ENCODE measurements around the gene ATG4A. TPM values are rescaled to one million over a fixed set of nuclear protein-coding genes. Genes with fewer than 3 reads are reported as not detected.

ATG4A gene
- total RNA-seq, 2 experiments from 2014 or later = 2.9 to 4.0 TPM

DNA sequence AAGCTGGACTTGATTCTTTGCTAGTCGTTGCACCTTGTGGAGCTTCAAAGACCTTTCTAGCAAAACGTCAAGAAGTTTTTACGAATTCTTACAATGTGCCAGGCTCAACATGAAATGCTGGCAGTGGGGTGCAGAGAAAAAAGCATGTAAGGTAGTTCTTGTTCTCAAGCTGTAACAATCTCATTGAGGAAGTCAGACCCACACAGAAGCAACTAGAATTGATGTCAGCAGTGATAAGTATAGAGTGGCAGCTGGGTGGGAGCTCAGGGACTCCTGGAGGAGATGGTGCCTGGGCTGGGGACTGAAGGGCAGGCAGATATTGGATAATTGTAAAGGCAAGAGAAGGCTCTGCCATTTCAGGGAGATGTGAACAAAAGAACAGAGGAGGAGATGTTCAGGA, 82.3 kb downstream of the ATG4A start:
- intact Hi-C loops (cut with DNase I, micrococcal nuclease) = no loop called here
- H3K27ac ChIP-seq (ENCODE audit: low read depth in 1 of 2, low read length in 2 of 2) = no peak overlapping the region
- DNase-seq (no peak), ATAC-seq (ENCODE audit: poor library complexity) (no peak)
- Mint-ChIP-seq H3K36me3 (ENCODE audit: low read depth) (no peaks in the 10 kb centered on the region), H3K9me3 (no peaks in the 10 kb centered on the region), H3K27me3 (no peaks in the 10 kb centered on the region), H3K4me1 (ENCODE audit: low read depth) (no peaks in the 10 kb centered on the region), H3K27ac (no peak overlapping the region), H3K4me3 (no peak overlapping the region)
- no peaks in the 10 kb centered on the region for H3K36me3 ChIP-seq (ENCODE audit: insufficient read depth, low read length)
- ChIA-PET POLR2A (no interaction called here), CTCF (no interaction called here)
- no peaks in the 10 kb centered on the region for H3K4me1 ChIP-seq (ENCODE audit: insufficient read depth, low read length)
- H3K4me3 ChIP-seq (ENCODE audit: low read length) = no peak overlapping the region
- H3K9me3 ChIP-seq (ENCODE audit: control insufficient read depth in 1 of 2, insufficient read depth in 1 of 2, low read length in 2 of 2) = no peaks in the 10 kb centered on the region
- H3K27me3 ChIP-seq (ENCODE audit: control insufficient read depth in 1 of 2, insufficient read depth in 2 of 2, low read length in 2 of 2) = no peaks in the 10 kb centered on the region
- TF ChIP-seq, protein P1, sequence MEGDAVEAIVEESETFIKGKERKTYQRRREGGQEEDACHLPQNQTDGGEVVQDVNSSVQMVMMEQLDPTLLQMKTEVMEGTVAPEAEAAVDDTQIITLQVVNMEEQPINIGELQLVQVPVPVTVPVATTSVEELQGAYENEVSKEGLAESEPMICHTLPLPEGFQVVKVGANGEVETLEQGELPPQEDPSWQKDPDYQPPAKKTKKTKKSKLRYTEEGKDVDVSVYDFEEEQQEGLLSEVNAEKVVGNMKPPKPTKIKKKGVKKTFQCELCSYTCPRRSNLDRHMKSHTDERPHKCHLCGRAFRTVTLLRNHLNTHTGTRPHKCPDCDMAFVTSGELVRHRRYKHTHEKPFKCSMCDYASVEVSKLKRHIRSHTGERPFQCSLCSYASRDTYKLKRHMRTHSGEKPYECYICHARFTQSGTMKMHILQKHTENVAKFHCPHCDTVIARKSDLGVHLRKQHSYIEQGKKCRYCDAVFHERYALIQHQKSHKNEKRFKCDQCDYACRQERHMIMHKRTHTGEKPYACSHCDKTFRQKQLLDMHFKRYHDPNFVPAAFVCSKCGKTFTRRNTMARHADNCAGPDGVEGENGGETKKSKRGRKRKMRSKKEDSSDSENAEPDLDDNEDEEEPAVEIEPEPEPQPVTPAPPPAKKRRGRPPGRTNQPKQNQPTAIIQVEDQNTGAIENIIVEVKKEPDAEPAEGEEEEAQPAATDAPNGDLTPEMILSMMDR (IDR thresholded peaks at IDR 0.05) = no peak

DNA sequence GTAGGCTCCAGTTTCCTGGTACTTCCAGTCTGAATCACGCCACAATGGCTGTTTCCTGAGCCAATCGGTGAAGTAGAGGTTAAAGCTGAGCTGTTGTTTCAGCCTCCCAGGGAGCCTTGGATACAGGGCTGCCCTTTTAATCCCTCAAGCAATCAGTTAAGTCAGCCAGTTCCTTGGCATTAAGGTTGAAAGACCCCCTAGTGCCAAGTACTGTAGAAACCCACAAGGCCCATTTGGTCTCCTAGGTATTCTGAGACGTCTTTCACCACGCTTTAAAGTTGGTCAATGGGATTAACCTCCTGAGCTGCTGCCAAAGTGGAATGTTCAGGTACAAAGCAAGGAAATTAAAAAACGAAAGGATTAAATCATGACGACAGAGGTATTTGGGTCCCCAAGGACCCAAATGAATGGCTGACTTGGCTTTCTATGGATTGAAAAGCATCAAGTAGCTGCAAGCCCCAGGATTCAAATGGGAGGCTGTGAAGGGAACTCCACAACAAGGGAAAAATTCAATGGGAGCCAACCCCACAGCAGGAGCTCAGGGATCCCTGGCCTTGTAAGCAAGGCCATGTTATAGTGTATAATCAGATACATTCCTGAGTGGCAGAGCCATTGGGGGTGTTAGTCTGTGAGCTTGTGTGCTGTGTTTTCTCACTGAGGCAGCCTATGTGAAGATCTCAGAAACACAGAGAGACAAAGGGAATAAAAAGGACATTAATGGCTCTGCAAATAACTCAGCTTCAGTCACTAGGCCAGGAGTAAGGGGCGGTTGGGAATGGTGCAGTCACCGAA, 86.0 kb downstream of the ATG4A start:
- H3K27ac Mint-ChIP-seq = no peak overlapping the region
- no peak overlapping the region for H3K27ac ChIP-seq (ENCODE audit: low read depth in 1 of 2, low read length in 2 of 2)

DNA sequence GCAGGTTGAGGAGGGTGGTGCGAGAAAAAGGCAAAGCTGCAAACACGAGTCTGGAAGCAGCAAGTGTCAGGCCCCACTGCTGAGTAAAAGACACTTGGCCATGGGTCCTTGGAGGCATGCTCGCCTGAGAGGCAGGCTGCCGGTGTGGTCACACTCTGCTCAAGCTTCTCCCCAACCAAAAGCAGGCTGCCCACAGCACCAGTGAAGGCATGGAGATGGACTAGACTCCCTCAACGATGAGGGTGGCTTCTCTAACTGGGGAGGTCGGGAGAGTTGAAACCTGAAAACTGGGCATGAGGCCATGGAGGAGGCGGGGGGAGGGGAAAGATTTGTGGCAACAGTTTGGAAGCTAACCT, 86.5 kb downstream of the ATG4A start:
- ATAC-seq (ENCODE audit: poor library complexity) (no peak), DNase-seq (no peak)
- no peak overlapping the region for H3K27ac Mint-ChIP-seq
- intact Hi-C loops (cut with DNase I, micrococcal nuclease) = no loop called here
- TF ChIP-seq, protein P1 (IDR thresholded peaks at IDR 0.05) = no peak
- H3K4me3 Mint-ChIP-seq = no peak overlapping the region
- no peak overlapping the region for H3K4me3 ChIP-seq (ENCODE audit: low read length)
- H3K36me3 Mint-ChIP-seq (ENCODE audit: low read depth) = no peaks in the 10 kb centered on the region
- no peaks in the 10 kb centered on the region for H3K27me3 Mint-ChIP-seq
- H3K27ac ChIP-seq (ENCODE audit: low read depth in 1 of 2, low read length in 2 of 2) = no peak overlapping the region
- no peaks in the 10 kb centered on the region for H3K36me3 ChIP-seq (ENCODE audit: insufficient read depth, low read length)
- no peaks in the 10 kb centered on the region for H3K4me1 Mint-ChIP-seq (ENCODE audit: low read depth)
- POLR2A ChIA-PET = no interaction called here
- no peaks in the 10 kb centered on the region for H3K9me3 Mint-ChIP-seq
- H3K27me3 ChIP-seq (ENCODE audit: control insufficient read depth in 1 of 2, insufficient read depth in 2 of 2, low read length in 2 of 2) = no peaks in the 10 kb centered on the region
- H3K9me3 ChIP-seq (ENCODE audit: control insufficient read depth in 1 of 2, insufficient read depth in 1 of 2, low read length in 2 of 2) = no peaks in the 10 kb centered on the region
- no peaks in the 10 kb centered on the region for H3K4me1 ChIP-seq (ENCODE audit: insufficient read depth, low read length)
- CTCF ChIA-PET = no interaction called here

More for the DNA sequence above, 86.0 kb downstream of the ATG4A start:
- no peaks in the 10 kb centered on the region for H3K4me1 ChIP-seq (ENCODE audit: insufficient read depth, low read length)
- Mint-ChIP-seq H3K9me3 (no peaks in the 10 kb centered on the region), H3K4me3 (no peak overlapping the region), H3K27me3 (no peaks in the 10 kb centered on the region), H3K36me3 (ENCODE audit: low read depth) (no peaks in the 10 kb centered on the region), H3K4me1 (ENCODE audit: low read depth) (no peaks in the 10 kb centered on the region)
- H3K27me3 ChIP-seq (ENCODE audit: control insufficient read depth in 1 of 2, insufficient read depth in 2 of 2, low read length in 2 of 2) = no peaks in the 10 kb centered on the region
- CTCF ChIA-PET = no interaction called here
- no peak for DNase-seq
- TF ChIP-seq, protein P1 (IDR thresholded peaks at IDR 0.05) = no peak
- intact Hi-C loops (cut with DNase I, micrococcal nuclease) = no loop called here
- no peak for ATAC-seq (ENCODE audit: poor library complexity)
- H3K4me3 ChIP-seq (ENCODE audit: low read length) = no peak overlapping the region
- no peaks in the 10 kb centered on the region for H3K36me3 ChIP-seq (ENCODE audit: insufficient read depth, low read length)
- POLR2A ChIA-PET = no interaction called here
- H3K9me3 ChIP-seq (ENCODE audit: control insufficient read depth in 1 of 2, insufficient read depth in 1 of 2, low read length in 2 of 2) = no peaks in the 10 kb centered on the region

Data from CD4-positive, alpha-beta T cell (primary cell).